Breast epithelium (tissue), 3 donors: ENCODE results near the gene LDAH.

Experiments
- CTCF ChIP-seq, 3 donors: fragments of 450-650 bp; IDR thresholded peaks; one replicate each; pipeline ENCODE4 v1.5.1; 2016 to 2017; ENCODE audit warnings: antibody characterized with exemption in 3 of 3, mild to moderate bottlenecking in 3 of 3, moderate library complexity in 3 of 3
- POLR2AphosphoS5 ChIP-seq, 3 donors: sonication (generic); formaldehyde crosslinking; IDR thresholded peaks; one replicate each; pipeline ENCODE4 v1.6.1; 2017; ENCODE audit warnings: antibody characterized with exemption in 3 of 3

DNA sequence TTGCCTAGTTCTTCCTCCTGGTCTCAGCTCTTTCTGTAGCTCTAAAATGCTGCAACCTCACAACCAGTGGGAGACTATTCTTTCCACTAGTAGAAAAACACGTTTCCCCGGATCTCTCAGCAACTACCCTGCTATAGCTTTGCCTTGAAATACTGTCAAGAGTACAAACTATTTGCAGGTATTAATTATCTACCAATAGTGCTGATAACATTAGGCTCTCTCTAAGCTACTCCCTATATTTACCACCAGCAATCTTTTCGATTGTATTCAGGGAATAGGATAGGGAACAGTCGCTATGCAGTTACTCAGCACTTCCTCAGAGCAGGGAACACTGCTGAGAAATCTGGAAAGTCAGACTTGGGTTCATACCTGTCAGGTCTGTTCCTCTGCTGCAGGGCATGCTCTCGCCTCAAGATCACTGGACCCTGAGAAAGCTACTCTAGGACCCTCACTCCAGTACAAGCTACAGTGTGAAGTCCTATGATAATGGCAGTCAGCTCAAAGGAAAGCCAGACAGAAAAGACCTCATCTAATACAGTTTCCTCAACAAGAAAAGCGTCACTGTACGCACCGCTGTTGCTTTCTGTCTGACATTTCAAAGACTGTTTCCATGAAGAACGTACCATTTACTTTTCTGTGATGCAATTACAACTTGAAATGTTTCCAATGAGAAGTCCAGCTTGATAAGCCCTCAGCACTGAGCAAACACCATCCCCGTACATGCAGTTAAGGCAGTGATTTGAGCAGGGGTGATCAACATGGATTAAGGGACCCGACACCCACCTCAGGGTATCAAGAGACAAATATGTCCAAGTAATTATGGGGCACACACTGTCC lies 133.3 kb downstream of the LDAH start:
- TF ChIP-seq POLR2AphosphoS5 (IDR thresholded peaks at IDR 0.05) (no peak), CTCF (IDR thresholded peaks at IDR 0.05) (no peak)
